22Rv1 (cell line): ENCODE results near the gene CLIC3.

Experiments used
- ZFX ChIP-seq: fragments of 450-650 bp; IDR thresholded peaks from 2 replicates; pipeline ENCODE4 v1.6.1; 2017; ENCODE audit warnings: antibody characterized with exemption, borderline replicate concordance
- TF ChIP-seq, protein P1 (sequence below): fragments of 450-650 bp; IDR thresholded peaks from 2 replicates; pipeline ENCODE4 v1.5.1; 2017; ENCODE audit warnings: mild to moderate bottlenecking

DNA sequence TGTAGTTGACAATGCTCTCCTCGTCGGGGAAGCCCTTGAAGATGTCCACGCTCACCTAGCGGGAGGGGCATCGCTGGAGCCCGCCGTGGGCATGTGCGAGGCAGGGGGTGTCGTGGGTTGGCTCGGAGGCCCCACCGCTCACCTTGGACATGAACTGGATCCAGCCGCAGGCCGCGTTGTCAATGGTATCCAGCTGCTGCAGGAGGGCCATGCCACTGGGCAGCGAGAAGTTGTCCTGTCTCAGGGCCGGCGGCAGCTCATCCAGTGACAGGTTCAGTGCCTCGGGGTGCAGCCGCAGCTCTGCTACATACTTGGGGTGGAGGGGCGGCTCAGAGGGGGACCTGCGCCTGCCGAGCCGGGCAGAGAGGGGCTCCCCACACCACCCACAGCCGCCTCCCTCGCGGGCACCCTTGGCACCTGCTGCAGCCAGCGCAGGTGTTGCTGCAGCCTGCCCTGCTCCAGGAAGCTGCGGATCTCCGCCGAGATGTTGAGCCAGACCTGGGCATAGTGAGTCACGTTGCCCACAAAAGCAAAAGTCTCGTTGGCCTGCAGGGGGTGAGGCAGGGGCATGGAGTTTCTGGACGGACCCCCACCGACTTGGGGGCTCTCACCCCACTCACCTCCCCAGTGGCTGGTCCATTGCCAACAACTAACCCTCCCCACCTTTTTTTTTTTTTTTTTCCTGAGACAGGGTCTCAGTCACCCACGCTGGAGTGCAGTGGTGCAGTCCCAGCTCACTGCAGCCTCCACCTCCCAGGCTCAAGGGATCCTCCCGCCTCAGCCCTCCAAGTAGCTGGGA lies 22.6 kb upstream of the CLIC3 start:
- TF ChIP-seq, protein P1, sequence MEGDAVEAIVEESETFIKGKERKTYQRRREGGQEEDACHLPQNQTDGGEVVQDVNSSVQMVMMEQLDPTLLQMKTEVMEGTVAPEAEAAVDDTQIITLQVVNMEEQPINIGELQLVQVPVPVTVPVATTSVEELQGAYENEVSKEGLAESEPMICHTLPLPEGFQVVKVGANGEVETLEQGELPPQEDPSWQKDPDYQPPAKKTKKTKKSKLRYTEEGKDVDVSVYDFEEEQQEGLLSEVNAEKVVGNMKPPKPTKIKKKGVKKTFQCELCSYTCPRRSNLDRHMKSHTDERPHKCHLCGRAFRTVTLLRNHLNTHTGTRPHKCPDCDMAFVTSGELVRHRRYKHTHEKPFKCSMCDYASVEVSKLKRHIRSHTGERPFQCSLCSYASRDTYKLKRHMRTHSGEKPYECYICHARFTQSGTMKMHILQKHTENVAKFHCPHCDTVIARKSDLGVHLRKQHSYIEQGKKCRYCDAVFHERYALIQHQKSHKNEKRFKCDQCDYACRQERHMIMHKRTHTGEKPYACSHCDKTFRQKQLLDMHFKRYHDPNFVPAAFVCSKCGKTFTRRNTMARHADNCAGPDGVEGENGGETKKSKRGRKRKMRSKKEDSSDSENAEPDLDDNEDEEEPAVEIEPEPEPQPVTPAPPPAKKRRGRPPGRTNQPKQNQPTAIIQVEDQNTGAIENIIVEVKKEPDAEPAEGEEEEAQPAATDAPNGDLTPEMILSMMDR: no peak
- TF ChIP-seq ZFX: no peak
